ENCODE results near the gene PSG1. TPM values are rescaled to one million over a fixed set of nuclear protein-coding genes. Genes with fewer than 3 reads are reported as not detected.
"Not testable (repeated sequence)": the region's sequence is repeated elsewhere in the genome, so short reads cannot be mapped to it uniquely, and the experiment has no call there.

The PSG1 gene
- polyA plus RNA-seq, 3 donors, result 0.07 TPM; not detected in 2

DNA sequence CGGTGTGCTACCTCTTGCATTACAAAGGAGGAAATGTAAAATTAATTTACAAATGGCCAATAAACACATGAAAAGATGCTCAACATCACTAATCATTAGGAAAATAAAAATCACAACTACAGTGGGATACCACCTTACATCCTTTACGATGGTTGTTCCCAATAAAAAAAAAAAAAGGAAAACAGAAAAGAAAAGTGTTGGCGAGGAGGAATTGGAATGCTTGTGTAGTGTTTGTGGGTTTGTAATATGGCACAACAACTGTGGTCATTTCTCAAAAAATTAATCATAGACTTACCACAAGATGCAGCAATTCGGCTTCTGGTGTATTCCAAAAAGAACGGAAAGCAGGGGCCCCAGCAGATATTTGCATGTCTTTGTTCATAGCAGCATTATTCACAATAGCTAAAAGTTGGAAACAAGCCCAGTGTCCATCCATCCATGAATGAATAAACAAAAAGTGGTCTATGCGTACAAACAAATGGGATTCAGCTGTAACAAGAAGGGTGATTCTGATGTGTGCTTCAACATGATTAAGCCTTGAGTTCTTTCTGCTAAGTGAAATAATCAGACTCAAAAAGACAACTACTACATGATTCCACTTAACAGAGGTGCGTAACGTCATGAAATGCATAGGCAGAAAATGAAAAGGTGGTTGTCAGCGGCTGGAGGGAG, 58.1 kb downstream of the PSG1 start:
- not testable (repeated sequence) for DNase-seq

GRCh38 chr19:42819960-42820650, 59.4 kb downstream of the PSG1 start:
- DNase-seq, result not testable (repeated sequence)

GRCh38 chr19:42816894-42817293, 62.6 kb downstream of the PSG1 start:
- no peak for DNase-seq

Other genes with a start within 250 kb of the PSG1 start
- under 1 TPM in 1 of 3 donors, not detected in 2; 0.13 TPM for gene PSG3, start 139.2 kb downstream of the PSG1 start, polyA plus RNA-seq (ENCODE audit: insufficient read length in 3 of 3)
- not detected for gene PSG8, start 114.0 kb downstream of the PSG1 start, polyA plus RNA-seq (ENCODE audit: insufficient read length in 3 of 3)
- gene PSG6, start 38.2 kb upstream of the PSG1 start, polyA plus RNA-seq (ENCODE audit: insufficient read length in 3 of 3), result not detected
- gene PSG7, start 57.5 kb upstream of the PSG1 start, polyA plus RNA-seq (ENCODE audit: insufficient read length in 3 of 3), result not detected
- not detected for gene PSG11, start 146.8 kb upstream of the PSG1 start, polyA plus RNA-seq (ENCODE audit: insufficient read length in 3 of 3)
- not detected for gene PSG2, start 203.0 kb upstream of the PSG1 start, polyA plus RNA-seq (ENCODE audit: insufficient read length in 3 of 3)

All from renal pelvis (tissue), 4 donors.